T follicular helper cell (primary cell): ENCODE results near the gene ITGB2.

Source experiments
- DNase-seq: peaks from one replicate; pipeline ENCODE4 v3.0.0-alpha.2; 2020; ENCODE audit warnings: low read depth

Gene ITGB2

GRCh38 chr21:44846485-44847260 lies 74.0 kb downstream of the ITGB2 start:
- peak; percentile 17 for DNase-seq

- no peak for DNase-seq
Measured at GRCh38 chr21:44846224-44846484, 74.5 kb downstream of the ITGB2 start.

GRCh38 chr21:44845418-44846223 lies 75.1 kb downstream of the ITGB2 start:
- peak; percentile 20 for DNase-seq

GRCh38 chr21:44844256-44844655 lies 76.4 kb downstream of the ITGB2 start:
- no peak for DNase-seq

- no peak for DNase-seq
Measured at GRCh38 chr21:44842721-44843445, 77.8 kb downstream of the ITGB2 start.

GRCh38 chr21:44842087-44842486 lies 78.6 kb downstream of the ITGB2 start:
- DNase-seq, result no peak

- no peak for DNase-seq
Measured at GRCh38 chr21:44840771-44841170, 79.9 kb downstream of the ITGB2 start.

- DNase-seq, result no peak
Measured at GRCh38 chr21:44838951-44839350, 81.7 kb downstream of the ITGB2 start.

GRCh38 chr21:44838039-44838895 lies 82.4 kb downstream of the ITGB2 start:
- no peak for DNase-seq

- DNase-seq, result no peak
Measured at GRCh38 chr21:44837537-44837936, 83.2 kb downstream of the ITGB2 start.

GRCh38 chr21:44836666-44837471 lies 83.8 kb downstream of the ITGB2 start:
- DNase-seq, result no peak

- DNase-seq, result no peak
Measured at GRCh38 chr21:44836349-44836665, 84.4 kb downstream of the ITGB2 start.
